OCI-LY7 (cell line): ENCODE results near the gene AOC3. TPM values are rescaled to one million over a fixed set of nuclear protein-coding genes. Genes with fewer than 3 reads are reported as not detected.

Experiments
- BruUV-seq: library from RNA; stranded (reverse); fragments of 400-500 nt; replicated peaks from 2 replicates; lab custom pipeline; 2021; lab: Mats Ljungman, UMichigan
- CTCF ChIA-PET: fragments of 300-600 bp; sonication (Branson Sonifier 250); formaldehyde crosslinking; loops from one replicate; lab custom pipeline; 2022; ENCODE audit warnings: antibody characterized with exemption; ENCODE audit not compliant: unreplicated experiment; lab: Charles Lee
- POLR2A ChIA-PET: fragments of 300-600 bp; sonication (Branson Sonifier 250); formaldehyde crosslinking; loops from one replicate; lab custom pipeline; 2022; ENCODE audit warnings: antibody characterized with exemption; lab: Charles Lee
- DNase-seq: peaks from one replicate; pipeline ENCODE4 v3.0.0-alpha.2; 2015; ENCODE audit warnings: low spot score
- H2AFZ ChIP-seq: fragments of 200-600 bp; sonication (generic), shearing (Covaris generic); 2 replicates; pipeline ENCODE4 v1.6.1; 2014; ENCODE audit warnings: mild to moderate bottlenecking, antibody characterized with exemption, low read length, moderate library complexity
- H3K27ac ChIP-seq: fragments of 200-600 bp; sonication (generic); 2 replicates; pipeline ENCODE4 v1.5.1; 2014; ENCODE audit warnings: mixed run types, low read depth, mild to moderate bottlenecking, moderate library complexity, low read length, inconsistent platforms; ENCODE audit not compliant: poor library complexity, severe bottlenecking
- H3K36me3 ChIP-seq: fragments of 200-600 bp; sonication (generic); 2 replicates; pipeline ENCODE4 v1.6.1; 2014; ENCODE audit warnings: mild to moderate bottlenecking, antibody characterized with exemption, low read length, moderate library complexity, mixed read lengths; ENCODE audit not compliant: insufficient read depth
- H3K4me1 ChIP-seq: fragments of 200-600 bp; sonication (generic); 2 replicates; pipeline ENCODE4 v1.5.1; 2014; ENCODE audit warnings: mild to moderate bottlenecking, low read length; ENCODE audit not compliant: insufficient read depth, poor library complexity, severe bottlenecking
- H3K4me2 ChIP-seq: fragments of 200-600 bp; sonication (generic); 2 replicates; pipeline ENCODE4 v1.6.1; 2014; ENCODE audit warnings: mild to moderate bottlenecking, low read length
- H3K4me3 ChIP-seq: fragments of 200-600 bp; sonication (generic); 2 replicates; pipeline ENCODE4 v1.5.1; 2014; ENCODE audit warnings: mild to moderate bottlenecking, low read depth, low read length; ENCODE audit not compliant: poor library complexity, severe bottlenecking
- H3K79me2 ChIP-seq: fragments of 200-600 bp; sonication (generic); 2 replicates; pipeline ENCODE4 v1.6.1; 2016; ENCODE audit warnings: low read depth, mild to moderate bottlenecking, low read length, moderate library complexity, mixed read lengths; ENCODE audit not compliant: insufficient read depth
- H3K9me2 ChIP-seq: fragments of 200-600 bp; sonication (generic); 2 replicates; pipeline ENCODE4 v1.6.1; 2016; ENCODE audit warnings: mild to moderate bottlenecking, low read length, mixed read lengths; ENCODE audit not compliant: insufficient read depth
- H3K9me3 ChIP-seq: fragments of 200-600 bp; sonication (generic); 2 replicates; pipeline ENCODE4 v1.6.1; 2014; ENCODE audit warnings: mild to moderate bottlenecking, mixed run types, low read length, mixed read lengths
- H4K20me1 ChIP-seq: fragments of 200-600 bp; sonication (generic); 2 replicates; pipeline ENCODE4 v1.6.1; 2014; ENCODE audit warnings: mild to moderate bottlenecking, antibody characterized with exemption, low read length, moderate library complexity, mixed read lengths; ENCODE audit not compliant: insufficient read depth
- EZH2phosphoT487 ChIP-seq: fragments of 200-600 bp; sonication (generic); IDR thresholded peaks from 2 replicates; pipeline ENCODE4 v1.6.1; 2018; ENCODE audit warnings: low read depth, borderline replicate concordance, mild to moderate bottlenecking, mixed run types, antibody characterized with exemption, low read length, moderate library complexity, mixed read lengths
- intact Hi-C: fragments of 100-400 bp; cut with micrococcal nuclease; formaldehyde crosslinking; loops from one replicate; pipeline ENCODE4 v1.10.0; 2022; ENCODE audit not compliant: unreplicated experiment
- total RNA-seq, 2 experiments: library from RNA; depleted of rRNA in 1 of 2; stranded (reverse); fragments of >200 nt in 1 of 2; shearing (Covaris generic) in 1 of 2; gene quantifications; 2 replicates each; pipeline ENCODE4 v1.2.3, GENCODE V29; 2014 to 2022
- TF ChIP-seq, protein P1 (sequence below): fragments of 200-600 bp; sonication (generic); conservative IDR thresholded peaks from 2 replicates; pipeline ENCODE4 v1.5.1; 2014; ENCODE audit warnings: mild to moderate bottlenecking, antibody characterized with exemption, low read length, moderate library complexity, mixed read lengths

The AOC3 gene
- total RNA-seq, 2 experiments from 2014 or later = 0.73 to 2.5 TPM

DNA sequence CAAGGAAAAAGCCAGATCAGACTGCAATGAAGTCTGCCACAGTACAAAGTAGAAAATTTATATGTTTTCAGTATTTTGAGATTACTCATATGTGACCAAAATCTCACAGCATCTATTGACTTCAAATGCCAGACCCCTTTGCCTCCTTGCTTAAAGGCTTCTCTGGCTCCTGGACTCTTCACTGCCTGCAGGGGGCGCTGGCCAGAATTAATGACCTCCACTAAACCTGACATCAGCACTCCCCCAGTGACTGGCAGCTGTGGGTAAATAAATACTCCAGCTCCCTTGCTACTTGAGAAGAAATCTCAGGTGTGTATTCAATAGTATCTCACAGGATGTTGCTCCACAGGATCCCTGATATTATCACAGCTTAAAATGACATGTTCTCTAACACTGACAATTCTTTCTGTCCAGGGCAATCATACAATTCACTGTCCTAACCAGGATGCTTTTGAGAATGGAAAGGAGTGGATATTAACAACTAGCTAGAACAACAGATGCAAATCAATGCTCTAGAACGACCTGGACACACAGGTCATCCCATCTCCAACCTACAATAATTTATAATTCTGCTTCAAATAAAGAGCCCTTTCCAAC lies 31.0 kb upstream of the AOC3 start:
- DNase-seq = peak; percentile 80
- Histone ChIP-seq H3K4me3 (no peak overlapping the region), H3K9me2 (no peaks in the 10 kb centered on the region), H4K20me1 (no peaks in the 10 kb centered on the region), H2AFZ (no peak overlapping the region), H3K9me3 (no peaks in the 10 kb centered on the region), H3K36me3 (peaks cover 72% of the 10 kb centered on the region), H3K4me2 (no peak overlapping the region), H3K4me1 (peaks cover 20% of the 10 kb centered on the region), H3K79me2 (peaks cover 20% of the 10 kb centered on the region), H3K27ac (no peak overlapping the region)
- intact Hi-C loops = loop anchor here (1.0 to 10.0 kb wide), 2 partner anchors 109 to 245 kb away; partner anchors contain the start of gene PSMC3IP
- CTCF ChIA-PET = interaction anchor here (0.5 kb wide), 1 partner anchor 87 kb away, joined by 4 read pairs; no protein-coding TSS in a partner anchor
- POLR2A ChIA-PET = no interaction called here
- TF ChIP-seq, protein P1, sequence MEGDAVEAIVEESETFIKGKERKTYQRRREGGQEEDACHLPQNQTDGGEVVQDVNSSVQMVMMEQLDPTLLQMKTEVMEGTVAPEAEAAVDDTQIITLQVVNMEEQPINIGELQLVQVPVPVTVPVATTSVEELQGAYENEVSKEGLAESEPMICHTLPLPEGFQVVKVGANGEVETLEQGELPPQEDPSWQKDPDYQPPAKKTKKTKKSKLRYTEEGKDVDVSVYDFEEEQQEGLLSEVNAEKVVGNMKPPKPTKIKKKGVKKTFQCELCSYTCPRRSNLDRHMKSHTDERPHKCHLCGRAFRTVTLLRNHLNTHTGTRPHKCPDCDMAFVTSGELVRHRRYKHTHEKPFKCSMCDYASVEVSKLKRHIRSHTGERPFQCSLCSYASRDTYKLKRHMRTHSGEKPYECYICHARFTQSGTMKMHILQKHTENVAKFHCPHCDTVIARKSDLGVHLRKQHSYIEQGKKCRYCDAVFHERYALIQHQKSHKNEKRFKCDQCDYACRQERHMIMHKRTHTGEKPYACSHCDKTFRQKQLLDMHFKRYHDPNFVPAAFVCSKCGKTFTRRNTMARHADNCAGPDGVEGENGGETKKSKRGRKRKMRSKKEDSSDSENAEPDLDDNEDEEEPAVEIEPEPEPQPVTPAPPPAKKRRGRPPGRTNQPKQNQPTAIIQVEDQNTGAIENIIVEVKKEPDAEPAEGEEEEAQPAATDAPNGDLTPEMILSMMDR = peak; percentile 98
- TF ChIP-seq EZH2phosphoT487 = no peak
- BruUV-seq = no TSS peak

DNA sequence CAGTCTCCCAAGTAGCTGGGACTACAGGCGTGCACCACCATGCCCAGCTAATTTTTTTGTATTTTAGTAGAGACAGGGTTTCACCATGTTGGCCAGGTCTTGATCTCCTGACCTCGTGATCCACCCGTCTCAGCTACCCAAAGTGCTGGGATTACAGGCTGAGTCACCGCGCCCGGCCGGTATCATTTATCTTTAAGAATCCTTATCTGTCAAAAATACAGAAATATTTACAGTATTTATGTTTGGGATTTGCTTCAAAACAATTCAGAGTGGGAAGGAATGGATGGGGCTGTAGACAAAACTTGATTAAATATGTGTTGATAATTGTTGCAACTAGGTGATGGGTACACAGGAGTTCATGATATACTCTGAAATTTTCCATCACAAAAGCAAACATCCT lies 29.8 kb upstream of the AOC3 start:
- H3K4me3 ChIP-seq = no peak overlapping the region
- H3K4me2 ChIP-seq = no peak overlapping the region
- POLR2A ChIA-PET = interaction anchor here (1.1 kb wide), 1 partner anchor 23 kb away, joined by 3 read pairs; the partner anchor contains the start of genes CNTD1 and COA3
- intact Hi-C loops = loop anchor here (10.0 kb wide), 1 partner anchor 246 kb away; the partner anchor contains the start of gene PSMC3IP
- TF ChIP-seq EZH2phosphoT487 = no peak
- no peak for DNase-seq
- no peaks in the 10 kb centered on the region for H3K9me2 ChIP-seq
- no peaks in the 10 kb centered on the region for H3K9me3 ChIP-seq
- H4K20me1 ChIP-seq = no peaks in the 10 kb centered on the region
- BruUV-seq = no TSS peak
- H2AFZ ChIP-seq = no peak overlapping the region
- peaks cover 24% of the 10 kb centered on the region for H3K4me1 ChIP-seq
- CTCF ChIA-PET = no interaction called here
- H3K79me2 ChIP-seq = peaks cover 20% of the 10 kb centered on the region
- peaks cover 61% of the 10 kb centered on the region for H3K36me3 ChIP-seq
- no peak overlapping the region for H3K27ac ChIP-seq

DNA sequence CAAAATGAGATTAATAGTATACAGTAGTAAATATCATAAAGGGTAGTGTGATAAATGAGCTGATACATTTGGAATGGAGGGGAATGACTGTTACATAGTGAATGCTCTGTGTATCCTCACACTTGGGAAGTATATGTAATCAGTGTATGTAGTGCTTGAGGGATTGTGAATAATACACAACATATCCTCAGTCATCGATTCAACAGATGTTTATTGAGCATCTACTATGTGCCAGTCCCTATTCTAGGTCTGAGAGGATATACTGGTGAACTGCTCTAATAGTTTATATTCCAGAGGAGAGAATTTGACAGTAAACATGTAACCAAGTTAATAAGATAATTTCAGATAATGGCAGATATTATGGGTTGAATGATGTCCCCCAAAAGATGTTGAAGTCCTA lies 23.5 kb upstream of the AOC3 start:
- Histone ChIP-seq H3K9me2 (no peaks in the 10 kb centered on the region), H3K4me2 (no peak overlapping the region), H3K4me1 (peaks cover 29% of the 10 kb centered on the region), H3K79me2 (peaks cover 20% of the 10 kb centered on the region), H4K20me1 (no peaks in the 10 kb centered on the region), H3K27ac (no peak overlapping the region), H3K36me3 (peaks cover 2% of the 10 kb centered on the region; the same call in 1 of the 2 replicates), H2AFZ (no peak overlapping the region), H3K4me3 (no peak overlapping the region), H3K9me3 (no peaks in the 10 kb centered on the region)
- intact Hi-C loops = loop anchor here (10.0 kb wide), 1 partner anchor 253 kb away; the partner anchor contains the start of gene PSMC3IP
- no peak for DNase-seq
- POLR2A ChIA-PET = no interaction called here
- CTCF ChIA-PET = interaction anchor here (0.5 kb wide), 1 partner anchor 35 kb away, joined by 3 read pairs; no protein-coding TSS in a partner anchor
- BruUV-seq = no TSS peak
- TF ChIP-seq EZH2phosphoT487 = no peak
- TF ChIP-seq, protein P1 = no peak
